Osteoblast (primary cell): ENCODE data around the gene MRPS27. TPM values are rescaled to one million over a fixed set of nuclear protein-coding genes. Genes with fewer than 3 reads are reported as not detected.

Experiments used
- DNase-seq: peaks from one replicate; pipeline ENCODE4 v3.0.0; 2011; ENCODE audit warnings: low spot score, mixed read lengths; ENCODE audit not compliant: insufficient read length; ENCODE audit errors: missing footprints
- H2AFZ ChIP-seq: 2 replicates; pipeline ENCODE4 v1.6.0; 2011; ENCODE audit warnings: mild to moderate bottlenecking, low read length
- H3K27ac ChIP-seq: 2 replicates; pipeline ENCODE4 v1.5.1; 2011; ENCODE audit warnings: mild to moderate bottlenecking, low read depth, low read length, moderate library complexity
- H3K27me3 ChIP-seq: 2 replicates; pipeline ENCODE4 v1.6.0; 2012; ENCODE audit warnings: mild to moderate bottlenecking, control low read depth, inconsistent platforms, low read length, moderate library complexity; ENCODE audit not compliant: insufficient read depth
- H3K36me3 ChIP-seq: 2 replicates; pipeline ENCODE4 v1.5.1; 2011; ENCODE audit warnings: mild to moderate bottlenecking, low read length, control low read depth, moderate library complexity; ENCODE audit not compliant: insufficient read depth
- H3K4me1 ChIP-seq: 2 replicates; pipeline ENCODE4 v1.5.1; 2011; ENCODE audit warnings: mild to moderate bottlenecking, low read length, control low read depth, moderate library complexity; ENCODE audit not compliant: insufficient read depth
- H3K4me2 ChIP-seq: 2 replicates; pipeline ENCODE4 v1.6.0; 2011; ENCODE audit warnings: mild to moderate bottlenecking, low read length; ENCODE audit not compliant: insufficient read depth
- H3K4me3 ChIP-seq: fragments of 200-600 bp; sonication (generic); 3 replicates; pipeline ENCODE4 v1.5.1; 2012; ENCODE audit warnings: mild to moderate bottlenecking, low read length, inconsistent platforms; ENCODE audit not compliant: insufficient read depth
- H3K79me2 ChIP-seq: 2 replicates; pipeline ENCODE4 v1.6.0; 2012; ENCODE audit warnings: mild to moderate bottlenecking, low read length, control low read depth, inconsistent platforms; ENCODE audit not compliant: insufficient read depth
- H3K9me3 ChIP-seq: 2 replicates; pipeline ENCODE4 v1.5.1; 2011; ENCODE audit warnings: low read depth, low read length, control low read depth
- H4K20me1 ChIP-seq: 2 replicates; pipeline ENCODE4 v1.6.0; 2012; ENCODE audit warnings: mild to moderate bottlenecking, low read length, control low read depth; ENCODE audit not compliant: insufficient read depth
- total RNA-seq: library from RNA; depleted of rRNA; stranded (reverse); fragments of >200 nt; gene quantifications from 2 replicates; pipeline ENCODE4 v1.2.3, GENCODE V29; 2012
- TF ChIP-seq, protein P1 (sequence below): IDR thresholded peaks from 2 replicates; pipeline ENCODE4 v1.5.1; 2011; ENCODE audit warnings: mild to moderate bottlenecking, low read depth, low read length, moderate library complexity; ENCODE audit errors: extremely low read depth

MRPS27 gene
- total RNA-seq: 98.1 and 106 TPM in 2 replicates

DNA sequence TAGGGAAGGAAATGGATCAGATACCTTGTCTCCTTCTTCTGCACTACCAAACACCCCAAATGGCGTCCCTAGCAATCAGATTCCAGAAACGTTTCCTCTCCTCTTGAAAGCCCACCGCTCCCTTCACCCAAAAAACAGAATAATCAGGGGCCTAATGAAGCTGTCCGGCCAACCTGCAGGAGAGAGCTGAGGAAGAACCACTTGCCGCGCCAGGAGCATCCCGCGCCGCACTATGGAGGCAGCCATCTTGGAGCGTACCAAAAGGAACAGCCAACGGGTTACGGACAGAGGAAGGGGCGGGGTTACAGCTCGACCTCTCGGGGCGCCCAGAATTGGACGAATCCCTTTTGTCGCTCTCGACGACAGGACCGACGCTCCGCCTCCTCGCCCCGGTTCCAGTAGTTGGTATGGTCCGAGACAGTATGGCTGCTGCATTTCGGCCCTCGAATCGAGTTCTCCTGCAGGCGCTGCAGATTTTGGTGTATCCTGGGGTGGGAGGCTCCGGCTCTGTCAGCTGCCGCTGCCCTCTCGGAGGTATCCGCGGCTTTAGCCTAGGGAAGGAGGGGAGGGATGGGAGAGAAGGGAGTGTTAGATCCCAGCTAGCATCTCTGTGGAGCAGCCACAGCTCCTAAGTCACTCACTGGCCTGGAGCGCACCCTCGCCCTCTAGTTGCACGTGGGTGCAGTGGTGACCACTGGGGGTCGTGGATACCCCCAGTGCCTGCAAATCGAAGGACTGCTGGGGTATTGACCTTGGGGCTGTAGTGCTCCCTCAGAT lies at the start of gene MRPS27, which contains the start of gene PTCD2:
Gene MRPS27, minus strand, starts transcription at position 265 of the 777 bp plus-strand sequence. Its CDS starts 19 bp downstream, at position 246.
Gene PTCD2, plus strand, starts transcription at position 398 of the 777 bp plus-strand sequence. Its CDS starts 10 bp downstream, at position 408.
- peaks cover 10% of the 10 kb centered on the region for H3K4me1 ChIP-seq
- H3K36me3 ChIP-seq: peaks cover 15% of the 10 kb centered on the region
- H3K79me2 ChIP-seq: peaks cover 51% of the 10 kb centered on the region
- peak; percentile 97 for DNase-seq
- no peaks in the 10 kb centered on the region for H3K9me3 ChIP-seq
- peak within 1 kb of the TSS; percentile 99 for H2AFZ ChIP-seq
- peak within 1 kb of the TSS; percentile 71 for H3K27ac ChIP-seq
- TF ChIP-seq, protein P1, sequence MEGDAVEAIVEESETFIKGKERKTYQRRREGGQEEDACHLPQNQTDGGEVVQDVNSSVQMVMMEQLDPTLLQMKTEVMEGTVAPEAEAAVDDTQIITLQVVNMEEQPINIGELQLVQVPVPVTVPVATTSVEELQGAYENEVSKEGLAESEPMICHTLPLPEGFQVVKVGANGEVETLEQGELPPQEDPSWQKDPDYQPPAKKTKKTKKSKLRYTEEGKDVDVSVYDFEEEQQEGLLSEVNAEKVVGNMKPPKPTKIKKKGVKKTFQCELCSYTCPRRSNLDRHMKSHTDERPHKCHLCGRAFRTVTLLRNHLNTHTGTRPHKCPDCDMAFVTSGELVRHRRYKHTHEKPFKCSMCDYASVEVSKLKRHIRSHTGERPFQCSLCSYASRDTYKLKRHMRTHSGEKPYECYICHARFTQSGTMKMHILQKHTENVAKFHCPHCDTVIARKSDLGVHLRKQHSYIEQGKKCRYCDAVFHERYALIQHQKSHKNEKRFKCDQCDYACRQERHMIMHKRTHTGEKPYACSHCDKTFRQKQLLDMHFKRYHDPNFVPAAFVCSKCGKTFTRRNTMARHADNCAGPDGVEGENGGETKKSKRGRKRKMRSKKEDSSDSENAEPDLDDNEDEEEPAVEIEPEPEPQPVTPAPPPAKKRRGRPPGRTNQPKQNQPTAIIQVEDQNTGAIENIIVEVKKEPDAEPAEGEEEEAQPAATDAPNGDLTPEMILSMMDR: peak; percentile 19
- H3K4me3 ChIP-seq: peak within 1 kb of the TSS; percentile 82
- no peaks in the 10 kb centered on the region for H4K20me1 ChIP-seq
- no peaks in the 10 kb centered on the region for H3K27me3 ChIP-seq
- H3K4me2 ChIP-seq: peak within 1 kb of the TSS; percentile 95

DNA sequence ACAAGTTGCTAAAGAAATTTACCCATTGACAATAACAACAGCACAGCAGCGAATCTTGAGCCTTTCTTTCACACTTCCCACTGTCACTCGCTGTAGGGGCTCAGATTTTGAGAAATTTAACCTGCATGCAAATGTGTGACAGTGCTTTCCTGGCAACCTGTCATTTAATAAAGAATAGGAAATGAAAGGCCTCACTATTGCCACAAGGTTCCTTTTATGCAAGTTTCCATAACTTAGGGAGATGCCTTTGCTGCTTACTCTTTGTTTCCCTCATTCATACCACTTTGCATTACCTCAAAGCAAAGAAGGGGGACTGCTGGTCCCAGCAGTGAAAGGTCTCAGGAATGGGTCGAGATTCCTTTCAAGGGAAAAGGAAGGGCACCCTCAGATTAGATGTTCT lies 49.7 kb upstream of the MRPS27 start:
- no peak overlapping the region for H3K27ac ChIP-seq
- TF ChIP-seq, protein P1: no peak

DNA sequence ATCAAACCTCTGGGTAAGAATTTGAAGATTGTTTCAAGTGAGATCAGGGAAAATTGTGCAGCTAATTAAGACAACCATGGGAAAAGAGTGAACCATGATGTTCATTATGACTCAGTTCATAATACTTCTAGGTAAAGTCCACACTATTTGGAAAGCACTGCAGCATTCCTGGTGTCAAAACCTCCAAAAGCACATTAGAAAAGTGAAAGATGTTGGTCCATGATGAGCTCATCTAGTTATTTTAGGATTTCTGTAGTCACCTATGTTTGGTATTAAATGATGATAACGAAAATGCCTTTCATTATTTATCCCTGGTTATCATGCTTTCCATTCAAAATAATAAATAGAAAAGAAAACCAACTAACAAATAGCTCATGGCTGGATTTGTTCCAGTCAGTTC lies 49.3 kb upstream of the MRPS27 start:
- Histone ChIP-seq H3K36me3 (no peaks in the 10 kb centered on the region), H2AFZ (no peak overlapping the region), H3K4me1 (peaks cover 11% of the 10 kb centered on the region), H3K27me3 (no peaks in the 10 kb centered on the region), H3K4me2 (no peak overlapping the region), H3K79me2 (no peaks in the 10 kb centered on the region), H3K27ac (no peak overlapping the region), H4K20me1 (no peaks in the 10 kb centered on the region), H3K4me3 (no peak overlapping the region), H3K9me3 (no peaks in the 10 kb centered on the region)
- no peak for DNase-seq
- TF ChIP-seq, protein P1: no peak

More for the DNA sequence above, 49.7 kb upstream of the MRPS27 start:
- no peaks in the 10 kb centered on the region for H3K27me3 ChIP-seq
- H3K79me2 ChIP-seq: no peaks in the 10 kb centered on the region
- no peaks in the 10 kb centered on the region for H3K9me3 ChIP-seq
- H3K4me2 ChIP-seq: no peak overlapping the region
- no peaks in the 10 kb centered on the region for H4K20me1 ChIP-seq
- no peak for DNase-seq
- H2AFZ ChIP-seq: no peak overlapping the region
- H3K4me1 ChIP-seq: peaks cover 11% of the 10 kb centered on the region
- no peak overlapping the region for H3K4me3 ChIP-seq
- H3K36me3 ChIP-seq: no peaks in the 10 kb centered on the region

DNA sequence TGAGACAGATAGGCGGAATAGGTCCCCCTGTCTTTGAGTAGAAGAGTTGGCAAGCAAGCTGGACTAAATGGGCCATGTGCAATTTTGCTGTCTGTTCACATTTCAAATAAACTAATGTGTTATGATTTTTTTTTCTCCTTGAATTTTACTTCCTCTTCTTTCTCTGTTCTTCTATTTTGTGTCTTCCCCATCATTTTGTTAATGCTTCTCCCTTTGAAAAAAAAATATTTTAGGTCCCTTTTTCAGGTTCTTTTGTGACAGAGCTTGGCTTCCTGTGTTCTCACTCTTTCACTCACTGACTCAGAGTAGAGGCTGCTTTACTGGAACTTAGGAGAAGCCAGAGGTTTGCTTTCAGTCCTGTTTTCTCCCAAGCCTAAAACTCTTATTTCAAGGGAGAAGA lies 48.2 kb upstream of the MRPS27 start:
- DNase-seq: no peak
- H3K27ac ChIP-seq: no peak overlapping the region

More for the DNA sequence above, 48.2 kb upstream of the MRPS27 start:
- no peak overlapping the region for H2AFZ ChIP-seq
- no peaks in the 10 kb centered on the region for H3K9me3 ChIP-seq
- H3K79me2 ChIP-seq: no peaks in the 10 kb centered on the region
- TF ChIP-seq, protein P1: no peak
- no peaks in the 10 kb centered on the region for H4K20me1 ChIP-seq
- H3K27me3 ChIP-seq: no peaks in the 10 kb centered on the region
- H3K4me3 ChIP-seq: no peak overlapping the region
- no peaks in the 10 kb centered on the region for H3K36me3 ChIP-seq
- peaks cover 17% of the 10 kb centered on the region for H3K4me1 ChIP-seq
- H3K4me2 ChIP-seq: no peak overlapping the region
